Measurements from ENCODE around the gene PPFIBP2. TPM values are rescaled to one million over a fixed set of nuclear protein-coding genes. Genes with fewer than 3 reads are reported as not detected.

Gene PPFIBP2
- total and polyA plus RNA-seq, 2 of the 13 experiments (the other 11 are each of a cell fraction or from before 2014, with no cell fraction given): 15.0 to 52.5 TPM

DNA sequence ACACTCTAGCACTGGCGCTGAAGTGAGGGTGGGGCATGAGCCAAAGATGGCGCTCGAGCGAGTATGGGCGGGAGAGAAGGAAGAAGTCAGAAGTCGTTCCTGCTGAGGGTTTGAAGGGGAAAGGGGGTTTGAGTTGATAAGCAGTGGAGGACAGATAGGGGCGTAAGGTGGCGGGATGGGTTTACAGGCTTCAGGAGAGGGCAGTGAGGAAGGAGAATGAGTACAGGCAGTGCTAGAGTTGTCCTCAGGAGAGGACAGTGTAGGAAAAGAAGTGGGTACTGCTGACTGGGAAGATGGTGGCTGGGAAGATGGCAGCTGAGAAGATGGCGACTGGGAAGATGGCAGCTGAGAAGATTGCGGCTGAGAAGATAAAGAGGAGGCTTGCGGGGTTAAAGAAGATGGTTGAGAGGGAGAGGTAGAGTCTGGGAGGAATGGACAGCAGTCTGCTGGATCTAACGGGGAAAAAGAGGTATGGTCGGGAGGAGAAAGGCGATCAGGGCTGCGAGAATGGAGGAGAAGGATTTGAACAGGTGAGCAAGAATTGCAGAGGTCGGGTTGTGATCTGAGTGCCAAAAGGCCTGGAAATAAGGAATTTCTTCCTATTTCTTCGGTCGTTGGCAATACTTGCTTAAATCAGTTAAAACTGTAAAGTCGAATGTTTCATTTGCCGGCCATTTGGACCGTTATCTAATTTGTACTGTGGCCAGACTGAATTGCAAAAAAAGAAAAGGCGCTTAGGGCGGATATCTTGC is 5.2 kb downstream of the PPFIBP2 start (continued):
- TF ChIP-seq, protein P1, sequence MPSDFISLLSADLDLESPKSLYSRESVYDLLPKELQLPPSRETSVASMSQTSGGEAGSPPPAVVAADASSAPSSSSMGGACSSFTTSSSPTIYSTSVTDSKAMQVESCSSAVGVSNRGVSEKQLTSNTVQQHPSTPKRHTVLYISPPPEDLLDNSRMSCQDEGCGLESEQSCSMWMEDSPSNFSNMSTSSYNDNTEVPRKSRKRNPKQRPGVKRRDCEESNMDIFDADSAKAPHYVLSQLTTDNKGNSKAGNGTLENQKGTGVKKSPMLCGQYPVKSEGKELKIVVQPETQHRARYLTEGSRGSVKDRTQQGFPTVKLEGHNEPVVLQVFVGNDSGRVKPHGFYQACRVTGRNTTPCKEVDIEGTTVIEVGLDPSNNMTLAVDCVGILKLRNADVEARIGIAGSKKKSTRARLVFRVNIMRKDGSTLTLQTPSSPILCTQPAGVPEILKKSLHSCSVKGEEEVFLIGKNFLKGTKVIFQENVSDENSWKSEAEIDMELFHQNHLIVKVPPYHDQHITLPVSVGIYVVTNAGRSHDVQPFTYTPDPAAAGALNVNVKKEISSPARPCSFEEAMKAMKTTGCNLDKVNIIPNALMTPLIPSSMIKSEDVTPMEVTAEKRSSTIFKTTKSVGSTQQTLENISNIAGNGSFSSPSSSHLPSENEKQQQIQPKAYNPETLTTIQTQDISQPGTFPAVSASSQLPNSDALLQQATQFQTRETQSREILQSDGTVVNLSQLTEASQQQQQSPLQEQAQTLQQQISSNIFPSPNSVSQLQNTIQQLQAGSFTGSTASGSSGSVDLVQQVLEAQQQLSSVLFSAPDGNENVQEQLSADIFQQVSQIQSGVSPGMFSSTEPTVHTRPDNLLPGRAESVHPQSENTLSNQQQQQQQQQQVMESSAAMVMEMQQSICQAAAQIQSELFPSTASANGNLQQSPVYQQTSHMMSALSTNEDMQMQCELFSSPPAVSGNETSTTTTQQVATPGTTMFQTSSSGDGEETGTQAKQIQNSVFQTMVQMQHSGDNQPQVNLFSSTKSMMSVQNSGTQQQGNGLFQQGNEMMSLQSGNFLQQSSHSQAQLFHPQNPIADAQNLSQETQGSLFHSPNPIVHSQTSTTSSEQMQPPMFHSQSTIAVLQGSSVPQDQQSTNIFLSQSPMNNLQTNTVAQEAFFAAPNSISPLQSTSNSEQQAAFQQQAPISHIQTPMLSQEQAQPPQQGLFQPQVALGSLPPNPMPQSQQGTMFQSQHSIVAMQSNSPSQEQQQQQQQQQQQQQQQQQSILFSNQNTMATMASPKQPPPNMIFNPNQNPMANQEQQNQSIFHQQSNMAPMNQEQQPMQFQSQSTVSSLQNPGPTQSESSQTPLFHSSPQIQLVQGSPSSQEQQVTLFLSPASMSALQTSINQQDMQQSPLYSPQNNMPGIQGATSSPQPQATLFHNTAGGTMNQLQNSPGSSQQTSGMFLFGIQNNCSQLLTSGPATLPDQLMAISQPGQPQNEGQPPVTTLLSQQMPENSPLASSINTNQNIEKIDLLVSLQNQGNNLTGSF (CRISPR knock-in tag; IDR thresholded peaks at IDR 0.05): no peak
- TF ChIP-seq, protein P2, sequence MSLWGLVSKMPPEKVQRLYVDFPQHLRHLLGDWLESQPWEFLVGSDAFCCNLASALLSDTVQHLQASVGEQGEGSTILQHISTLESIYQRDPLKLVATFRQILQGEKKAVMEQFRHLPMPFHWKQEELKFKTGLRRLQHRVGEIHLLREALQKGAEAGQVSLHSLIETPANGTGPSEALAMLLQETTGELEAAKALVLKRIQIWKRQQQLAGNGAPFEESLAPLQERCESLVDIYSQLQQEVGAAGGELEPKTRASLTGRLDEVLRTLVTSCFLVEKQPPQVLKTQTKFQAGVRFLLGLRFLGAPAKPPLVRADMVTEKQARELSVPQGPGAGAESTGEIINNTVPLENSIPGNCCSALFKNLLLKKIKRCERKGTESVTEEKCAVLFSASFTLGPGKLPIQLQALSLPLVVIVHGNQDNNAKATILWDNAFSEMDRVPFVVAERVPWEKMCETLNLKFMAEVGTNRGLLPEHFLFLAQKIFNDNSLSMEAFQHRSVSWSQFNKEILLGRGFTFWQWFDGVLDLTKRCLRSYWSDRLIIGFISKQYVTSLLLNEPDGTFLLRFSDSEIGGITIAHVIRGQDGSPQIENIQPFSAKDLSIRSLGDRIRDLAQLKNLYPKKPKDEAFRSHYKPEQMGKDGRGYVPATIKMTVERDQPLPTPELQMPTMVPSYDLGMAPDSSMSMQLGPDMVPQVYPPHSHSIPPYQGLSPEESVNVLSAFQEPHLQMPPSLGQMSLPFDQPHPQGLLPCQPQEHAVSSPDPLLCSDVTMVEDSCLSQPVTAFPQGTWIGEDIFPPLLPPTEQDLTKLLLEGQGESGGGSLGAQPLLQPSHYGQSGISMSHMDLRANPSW (CRISPR knock-in tag; IDR thresholded peaks at IDR 0.05; ENCODE audit: borderline replicate concordance): no peak
- TF ChIP-seq ATRX (CRISPR knock-in tag; IDR thresholded peaks at IDR 0.05; ENCODE audit: borderline replicate concordance) (no peak), SRSF9 (IDR thresholded peaks at IDR 0.05; ENCODE audit: borderline replicate concordance, insufficient read depth, low read depth, low read length, poor library complexity, severe bottlenecking) (no peak), FOXM1 (CRISPR knock-in tag; IDR thresholded peaks at IDR 0.05) (no peak), ZFP90 (CRISPR knock-in tag; IDR thresholded peaks at IDR 0.05; ENCODE audit: borderline replicate concordance) (no peak)
- TF ChIP-seq, protein P3, sequence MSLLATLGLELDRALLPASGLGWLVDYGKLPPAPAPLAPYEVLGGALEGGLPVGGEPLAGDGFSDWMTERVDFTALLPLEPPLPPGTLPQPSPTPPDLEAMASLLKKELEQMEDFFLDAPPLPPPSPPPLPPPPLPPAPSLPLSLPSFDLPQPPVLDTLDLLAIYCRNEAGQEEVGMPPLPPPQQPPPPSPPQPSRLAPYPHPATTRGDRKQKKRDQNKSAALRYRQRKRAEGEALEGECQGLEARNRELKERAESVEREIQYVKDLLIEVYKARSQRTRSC (CRISPR knock-in tag; IDR thresholded peaks at IDR 0.05; ENCODE audit: low read depth): no peak
